Type B pancreatic cell (in vitro differentiated cells): ENCODE measurements around the gene COL2A1. TPM values are rescaled to one million over a fixed set of nuclear protein-coding genes. Genes with fewer than 3 reads are reported as not detected.

Source experiments
- DNase-seq: peaks from one replicate; pipeline ENCODE4 v3.0.0; 2021; ENCODE audit warnings: mixed read lengths; ENCODE audit not compliant: unreplicated experiment; ENCODE audit errors: extremely low spot score
- H3K27ac Mint-ChIP-seq: 2 replicates; pipeline ENCODE4 v1.8.0; 2021; ENCODE audit warnings: mild to moderate bottlenecking, mixed read lengths
- H3K27me3 Mint-ChIP-seq: 2 replicates; pipeline ENCODE4 v1.8.0; 2021; ENCODE audit warnings: mixed read lengths
- H3K36me3 Mint-ChIP-seq: 2 replicates; pipeline ENCODE4 v1.8.0; 2021; ENCODE audit warnings: mixed read lengths
- H3K4me1 Mint-ChIP-seq: one replicate; pipeline ENCODE4 v1.8.0; 2021; ENCODE audit warnings: mixed read lengths; ENCODE audit not compliant: unreplicated experiment
- H3K4me3 Mint-ChIP-seq: 2 replicates; pipeline ENCODE4 v1.8.0; 2021; ENCODE audit warnings: mild to moderate bottlenecking, mixed read lengths
- H3K9me3 Mint-ChIP-seq: 2 replicates; pipeline ENCODE4 v1.8.0; 2021; ENCODE audit warnings: mixed read lengths
- total RNA-seq: library from RNA; stranded (reverse); gene quantifications from 2 replicates; pipeline ENCODE4 v1.2.1, GENCODE V29; 2021; ENCODE audit warnings: low replicate concordance
- TF ChIP-seq, protein P1 (sequence below): fragments of 200-600 bp; sonication (generic); conservative IDR thresholded peaks from 2 replicates; pipeline ENCODE4 v1.5.0; 2021; ENCODE audit warnings: antibody characterized with exemption, mild to moderate bottlenecking

COL2A1 gene
- total RNA-seq, 1 donor from 2014 or later: 227 TPM

GRCh38 chr12:47987411-47988072, 16.7 kb downstream of the COL2A1 start:
- Mint-ChIP-seq H3K27me3 (no peaks in the 10 kb centered on the region), H3K36me3 (no peaks in the 10 kb centered on the region), H3K4me3 (no peak overlapping the region)

DNA sequence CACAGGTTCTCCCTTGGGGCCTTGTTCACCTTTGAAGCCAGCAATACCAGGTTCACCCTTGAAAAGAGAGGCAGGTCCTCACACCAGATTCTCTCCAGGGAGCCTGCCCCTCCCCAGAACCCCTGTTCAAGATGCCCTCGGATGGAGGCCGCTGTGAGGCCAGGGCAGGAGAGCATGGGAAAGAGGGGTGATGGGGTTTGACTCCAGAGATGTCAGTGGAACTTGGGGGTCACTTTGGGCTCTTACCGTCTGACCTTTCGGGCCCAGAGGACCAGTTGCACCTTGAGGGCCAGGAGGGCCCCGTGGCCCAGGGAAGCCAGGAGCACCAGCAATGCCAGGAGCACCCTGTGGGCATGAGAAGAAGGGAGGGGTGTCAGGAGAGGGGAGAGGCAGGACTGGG, 17.4 kb downstream of the COL2A1 start:
- TF ChIP-seq, protein P1, sequence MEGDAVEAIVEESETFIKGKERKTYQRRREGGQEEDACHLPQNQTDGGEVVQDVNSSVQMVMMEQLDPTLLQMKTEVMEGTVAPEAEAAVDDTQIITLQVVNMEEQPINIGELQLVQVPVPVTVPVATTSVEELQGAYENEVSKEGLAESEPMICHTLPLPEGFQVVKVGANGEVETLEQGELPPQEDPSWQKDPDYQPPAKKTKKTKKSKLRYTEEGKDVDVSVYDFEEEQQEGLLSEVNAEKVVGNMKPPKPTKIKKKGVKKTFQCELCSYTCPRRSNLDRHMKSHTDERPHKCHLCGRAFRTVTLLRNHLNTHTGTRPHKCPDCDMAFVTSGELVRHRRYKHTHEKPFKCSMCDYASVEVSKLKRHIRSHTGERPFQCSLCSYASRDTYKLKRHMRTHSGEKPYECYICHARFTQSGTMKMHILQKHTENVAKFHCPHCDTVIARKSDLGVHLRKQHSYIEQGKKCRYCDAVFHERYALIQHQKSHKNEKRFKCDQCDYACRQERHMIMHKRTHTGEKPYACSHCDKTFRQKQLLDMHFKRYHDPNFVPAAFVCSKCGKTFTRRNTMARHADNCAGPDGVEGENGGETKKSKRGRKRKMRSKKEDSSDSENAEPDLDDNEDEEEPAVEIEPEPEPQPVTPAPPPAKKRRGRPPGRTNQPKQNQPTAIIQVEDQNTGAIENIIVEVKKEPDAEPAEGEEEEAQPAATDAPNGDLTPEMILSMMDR: no peak
- Mint-ChIP-seq H3K27me3 (no peaks in the 10 kb centered on the region), H3K36me3 (no peaks in the 10 kb centered on the region), H3K4me3 (no peak overlapping the region), H3K27ac (no peak overlapping the region), H3K9me3 (no peaks in the 10 kb centered on the region), H3K4me1 (peaks cover 21% of the 10 kb centered on the region)
- DNase-seq: no peak

More at GRCh38 chr12:47987411-47988072, 16.7 kb downstream of the COL2A1 start:
- no peak for DNase-seq
- H3K27ac Mint-ChIP-seq: no peak overlapping the region
- no peaks in the 10 kb centered on the region for H3K9me3 Mint-ChIP-seq
- TF ChIP-seq, protein P1: no peak
- H3K4me1 Mint-ChIP-seq: peaks cover 21% of the 10 kb centered on the region

DNA sequence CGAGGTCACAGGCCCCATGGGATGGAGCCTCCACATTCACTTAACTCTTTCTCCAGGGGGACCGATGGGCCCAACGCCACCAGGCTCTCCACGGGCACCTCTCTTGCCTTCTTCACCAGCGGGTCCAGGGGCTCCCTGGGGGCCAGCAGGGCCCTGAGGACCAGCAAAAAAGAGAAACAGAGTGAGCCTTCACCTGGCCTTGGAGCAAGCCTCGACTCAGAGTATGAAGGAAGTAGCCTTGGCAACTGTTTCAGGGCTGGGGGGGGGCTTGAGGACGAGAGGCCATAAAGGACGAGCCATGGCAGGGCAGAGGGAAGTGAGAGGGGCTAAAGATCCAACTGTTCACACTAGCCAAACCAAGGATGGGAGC, 18.0 kb downstream of the COL2A1 start:
- Mint-ChIP-seq H3K27me3 (no peaks in the 10 kb centered on the region), H3K9me3 (no peaks in the 10 kb centered on the region), H3K36me3 (no peaks in the 10 kb centered on the region), H3K4me1 (peaks cover 21% of the 10 kb centered on the region), H3K4me3 (no peak overlapping the region), H3K27ac (no peak overlapping the region)
- no peak for DNase-seq
- TF ChIP-seq, protein P1: no peak

GRCh38 chr12:47985596-47986290, 18.5 kb downstream of the COL2A1 start:
- no peaks in the 10 kb centered on the region for H3K27me3 Mint-ChIP-seq
- DNase-seq: no peak
- TF ChIP-seq, protein P1: no peak

GRCh38 chr12:47984331-47984801, 19.9 kb downstream of the COL2A1 start:
- no peak overlapping the region for H3K4me3 Mint-ChIP-seq
- H3K9me3 Mint-ChIP-seq: no peaks in the 10 kb centered on the region
- H3K27ac Mint-ChIP-seq: no peak overlapping the region
- no peak for DNase-seq
- H3K27me3 Mint-ChIP-seq: no peaks in the 10 kb centered on the region
- TF ChIP-seq, protein P1: no peak
- peaks cover 18% of the 10 kb centered on the region for H3K4me1 Mint-ChIP-seq
- H3K36me3 Mint-ChIP-seq: no peaks in the 10 kb centered on the region

More at GRCh38 chr12:47985596-47986290, 18.5 kb downstream of the COL2A1 start:
- Mint-ChIP-seq H3K27ac (no peak overlapping the region), H3K4me1 (peaks cover 21% of the 10 kb centered on the region), H3K36me3 (no peaks in the 10 kb centered on the region), H3K4me3 (no peak overlapping the region), H3K9me3 (no peaks in the 10 kb centered on the region)
